AML-193 (cell line): ENCODE measurements around the gene CENPM.

Source experiments
- DNase-seq, 2 experiments: peaks; one replicate each; lab custom pipeline; 2025; lab: John Stamatoyannopoulos, UW

The CENPM gene, protein sequence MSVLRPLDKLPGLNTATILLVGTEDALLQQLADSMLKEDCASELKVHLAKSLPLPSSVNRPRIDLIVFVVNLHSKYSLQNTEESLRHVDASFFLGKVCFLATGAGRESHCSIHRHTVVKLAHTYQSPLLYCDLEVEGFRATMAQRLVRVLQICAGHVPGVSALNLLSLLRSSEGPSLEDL

DNA sequence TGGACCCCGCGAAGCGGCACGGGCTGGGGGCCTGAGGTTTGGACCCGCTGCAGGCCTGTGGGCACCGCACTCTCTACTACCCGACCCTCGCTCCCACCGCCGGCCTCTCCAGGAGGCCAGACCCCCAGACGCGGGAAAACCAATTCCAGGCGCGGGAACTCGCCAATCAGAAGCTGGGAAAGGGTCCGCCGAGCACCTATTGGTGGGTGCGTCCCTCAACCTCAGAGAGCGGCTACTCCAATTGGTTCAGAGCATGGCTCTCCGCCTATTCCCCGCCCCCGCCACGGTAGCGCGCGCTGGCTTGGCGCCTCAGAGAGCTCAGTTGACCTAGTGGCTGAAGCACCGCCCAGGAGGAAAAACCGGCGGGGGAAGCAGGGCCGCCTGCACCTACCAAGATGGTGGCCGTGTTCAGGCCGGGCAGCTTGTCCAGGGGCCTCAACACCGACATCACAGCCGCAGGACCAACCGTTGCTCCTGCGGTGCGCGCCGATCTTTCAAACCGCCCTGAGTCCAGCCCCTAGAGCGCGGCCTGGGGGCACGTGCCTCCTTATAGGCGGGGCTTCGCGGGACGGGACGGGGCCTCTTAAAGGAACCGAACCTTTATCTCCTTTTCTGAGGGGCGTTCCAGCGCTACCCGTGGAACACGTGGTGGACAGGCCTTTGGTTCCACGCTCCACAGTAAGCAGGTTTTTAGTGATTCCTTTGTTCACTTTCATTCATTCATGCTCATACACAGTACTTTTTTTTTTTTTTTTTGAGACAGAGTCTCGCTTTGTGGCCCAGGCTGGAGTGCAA is at the start of gene CENPM:
Gene CENPM, minus strand, starts transcription at position 524 of the 795 bp plus-strand sequence. Its CDS starts 76 bp downstream, at position 448.
- DNase-seq = peak; percentile 87 to 93

- no peak for DNase-seq
Observed at GRCh38 chr22:41995211-41995610, 48.3 kb upstream of the CENPM start.

DNA sequence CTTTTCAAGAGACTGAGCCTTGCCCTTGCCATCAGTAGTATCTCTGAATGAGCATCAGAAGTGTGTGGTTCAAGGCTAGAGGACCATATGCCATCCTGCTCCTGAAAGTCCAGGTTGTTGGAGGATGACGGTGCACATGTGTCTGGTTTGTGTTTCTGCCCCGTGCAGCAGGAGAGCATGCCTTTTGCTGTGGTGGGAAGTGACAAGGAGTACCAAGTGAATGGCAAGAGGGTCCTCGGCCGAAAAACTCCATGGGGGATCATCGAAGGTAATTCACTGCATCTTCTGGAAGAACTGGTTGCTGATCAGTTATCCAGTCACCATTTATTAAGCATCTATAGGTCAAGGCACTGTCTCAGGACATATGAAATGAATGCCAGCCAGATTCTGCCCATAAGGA is 45.5 kb upstream of the CENPM start:
- no peak for DNase-seq

- DNase-seq = no peak
Observed at GRCh38 chr22:41991111-41991510, 44.2 kb upstream of the CENPM start.

DNA sequence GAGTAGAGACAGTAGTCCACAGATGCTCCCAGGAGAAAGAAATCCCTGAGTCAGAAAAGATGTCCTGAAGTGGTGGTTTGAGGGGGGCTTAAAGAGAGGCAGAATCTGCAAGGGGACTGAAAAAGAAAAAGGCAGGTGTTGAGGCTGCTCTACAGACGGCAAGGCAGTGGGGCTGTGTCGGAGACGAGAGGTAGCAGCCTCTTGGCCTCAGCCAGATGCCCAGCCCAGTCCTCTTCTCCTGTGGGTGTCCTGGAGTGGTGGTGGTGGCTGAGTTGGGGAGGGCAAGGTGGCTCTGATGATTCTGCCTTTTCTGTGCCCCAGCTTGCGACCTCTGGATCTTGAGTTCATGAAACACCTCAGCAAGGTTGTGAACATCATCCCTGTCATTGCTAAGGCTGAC is 42.3 kb upstream of the CENPM start:
- DNase-seq = no peak

GRCh38 chr22:41987276-41987675 is 40.3 kb upstream of the CENPM start:
- no peak for DNase-seq

GRCh38 chr22:41983513-41984405 is 36.8 kb upstream of the CENPM start:
- peak; percentile 83 to 84 for DNase-seq

- no peak for DNase-seq
Observed at GRCh38 chr22:41982865-41983264, 35.9 kb upstream of the CENPM start.

DNA sequence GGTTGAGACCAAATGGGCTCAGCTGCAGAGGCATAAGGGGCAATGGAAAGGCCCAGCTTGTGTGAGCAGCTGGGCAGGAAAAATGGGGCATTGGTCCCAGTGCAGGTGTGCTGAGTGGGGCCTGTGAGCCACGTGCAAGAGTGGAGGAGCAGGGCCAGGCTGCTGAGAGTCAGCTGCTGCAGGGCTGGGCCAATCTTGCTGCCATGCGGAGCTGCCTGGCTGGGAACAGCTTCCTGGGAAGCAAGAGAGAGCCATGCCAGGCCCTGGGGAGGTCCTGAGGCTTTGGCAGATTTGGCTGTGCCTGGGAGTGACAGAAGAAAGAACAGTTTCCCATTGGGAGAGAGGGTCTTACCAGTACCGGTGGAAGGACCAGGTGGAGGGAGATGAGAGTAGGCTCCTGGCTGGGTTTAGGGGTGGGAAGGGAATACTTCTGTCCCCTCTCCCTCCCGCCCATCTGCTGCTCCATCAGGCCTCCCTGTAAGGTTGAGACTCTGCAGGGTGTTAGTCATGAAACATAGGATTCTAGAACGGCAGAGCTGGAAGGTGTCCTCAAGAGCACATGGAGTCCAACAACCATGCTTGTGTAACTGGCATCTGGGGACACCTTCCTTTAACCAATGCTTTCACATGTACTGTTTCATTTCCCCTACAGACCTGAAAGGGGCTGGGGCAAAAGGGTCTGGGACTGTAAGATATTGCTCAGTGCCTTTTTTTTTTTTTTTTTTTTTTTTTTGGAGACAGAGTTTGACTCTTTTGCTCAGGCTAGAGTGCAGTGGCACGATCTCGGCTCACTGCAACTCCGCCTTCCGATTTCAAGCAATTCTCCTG is 32.7 kb upstream of the CENPM start:
- no peak for DNase-seq

- no peak for DNase-seq
Observed at GRCh38 chr22:41978732-41979131, 31.8 kb upstream of the CENPM start.

GRCh38 chr22:41976961-41977566 is 30.1 kb upstream of the CENPM start:
- no peak for DNase-seq

DNA sequence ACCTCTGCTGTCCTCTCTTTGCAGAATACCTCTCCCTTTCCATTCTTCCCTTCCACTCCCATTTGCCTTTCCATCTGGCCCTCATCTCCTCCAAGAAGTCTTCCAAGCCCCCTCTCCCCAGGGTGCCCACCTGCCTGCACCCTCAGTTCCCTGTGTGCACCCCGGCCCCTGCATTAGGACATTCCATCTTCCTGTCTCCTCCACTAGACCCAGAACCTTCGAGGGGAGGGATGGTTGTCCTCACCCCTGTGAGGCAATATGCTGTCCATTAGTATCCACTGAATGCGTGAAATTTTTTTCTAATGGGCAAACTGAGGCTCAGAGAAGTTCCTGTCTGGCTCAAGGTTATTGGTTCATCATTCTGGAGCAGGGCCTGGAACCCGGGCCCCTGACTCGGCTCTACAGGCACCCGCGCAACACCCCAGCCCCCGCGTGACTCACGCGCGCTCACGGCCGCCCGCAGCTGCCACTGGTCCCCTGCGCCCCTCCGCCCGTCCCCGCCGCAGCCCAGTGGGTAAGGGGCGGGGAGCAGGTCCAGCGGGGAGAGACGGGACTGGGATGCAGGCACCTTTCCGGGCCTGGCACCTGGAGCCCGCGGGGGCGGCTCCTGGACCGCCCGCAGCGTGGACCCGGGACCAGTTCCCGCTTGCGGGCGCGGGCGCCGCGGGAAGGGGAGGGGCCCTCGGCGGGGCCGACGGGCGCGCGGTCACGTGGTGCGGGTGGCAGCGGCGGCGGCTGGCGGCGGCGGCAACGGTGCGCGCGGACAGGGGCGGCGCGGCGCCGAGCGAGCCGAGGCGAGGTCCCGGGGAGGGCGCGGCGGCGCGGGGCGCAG is 29.3 kb upstream of the CENPM start:
- DNase-seq = peak; percentile 6 to 31

DNA sequence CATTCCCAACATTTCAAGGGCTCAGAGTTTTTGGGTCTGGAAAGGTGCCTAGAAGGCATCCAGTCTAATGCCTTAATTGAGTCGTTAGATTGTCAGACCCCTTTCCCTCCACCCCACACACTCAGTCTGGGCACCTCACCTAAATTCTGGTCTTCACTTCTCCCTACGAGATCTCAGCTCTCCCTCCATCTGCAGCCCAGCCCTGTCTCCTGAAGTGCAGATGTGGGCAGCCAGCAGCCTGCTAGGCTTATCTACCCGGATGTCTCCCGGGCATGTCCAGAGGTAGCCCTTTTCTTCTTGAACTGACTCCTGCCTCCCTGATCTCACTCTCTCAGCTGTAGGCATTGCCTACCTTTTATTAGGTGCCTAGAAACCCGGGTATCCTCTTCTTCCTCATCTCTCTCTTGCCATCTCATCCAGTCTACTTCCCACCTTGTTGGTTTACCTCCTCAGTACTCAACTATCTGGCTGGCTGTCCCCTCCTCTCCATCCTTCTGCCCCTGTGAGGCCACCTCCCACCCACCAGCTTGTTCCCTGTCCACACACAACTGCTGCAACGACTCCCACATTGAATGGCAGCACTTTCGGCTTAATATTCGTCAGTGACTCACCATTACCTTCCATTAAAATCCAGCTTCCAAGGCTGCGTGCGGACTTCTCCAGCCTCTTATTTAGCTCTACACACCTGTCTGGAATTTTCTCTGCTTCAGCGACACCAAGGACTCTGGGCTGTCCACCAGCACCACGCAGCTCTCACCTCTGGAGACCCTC is 28.5 kb upstream of the CENPM start:
- no peak for DNase-seq

DNA sequence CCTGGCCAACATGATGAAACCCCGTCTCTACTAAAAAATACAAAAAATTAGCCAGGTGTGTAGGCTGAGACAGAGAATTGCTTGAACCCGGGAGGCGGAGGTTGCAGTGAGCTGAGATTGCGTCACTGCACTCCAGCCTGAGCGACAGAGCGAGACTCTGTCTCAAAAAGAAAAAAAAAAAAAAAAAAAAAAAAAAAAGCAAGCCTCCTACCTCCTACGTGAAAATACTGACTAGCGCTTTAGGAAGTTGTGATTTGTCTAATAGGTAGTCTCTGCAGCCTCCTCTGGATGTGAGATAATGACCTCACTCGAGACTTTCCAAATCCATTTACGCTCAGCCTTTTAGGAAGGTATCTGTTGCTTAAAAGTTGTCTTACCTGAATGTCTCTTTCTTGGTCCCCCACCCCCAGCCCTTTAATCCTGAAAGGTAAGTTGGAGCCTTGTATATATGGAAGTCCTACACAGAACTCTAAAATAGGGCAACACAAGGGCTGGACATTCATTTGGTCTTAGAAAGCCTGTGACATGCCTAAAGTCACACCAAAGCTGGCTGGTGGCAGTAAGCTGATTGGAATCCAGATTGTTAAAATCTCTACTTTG is 27.8 kb upstream of the CENPM start:
- no peak for DNase-seq

DNA sequence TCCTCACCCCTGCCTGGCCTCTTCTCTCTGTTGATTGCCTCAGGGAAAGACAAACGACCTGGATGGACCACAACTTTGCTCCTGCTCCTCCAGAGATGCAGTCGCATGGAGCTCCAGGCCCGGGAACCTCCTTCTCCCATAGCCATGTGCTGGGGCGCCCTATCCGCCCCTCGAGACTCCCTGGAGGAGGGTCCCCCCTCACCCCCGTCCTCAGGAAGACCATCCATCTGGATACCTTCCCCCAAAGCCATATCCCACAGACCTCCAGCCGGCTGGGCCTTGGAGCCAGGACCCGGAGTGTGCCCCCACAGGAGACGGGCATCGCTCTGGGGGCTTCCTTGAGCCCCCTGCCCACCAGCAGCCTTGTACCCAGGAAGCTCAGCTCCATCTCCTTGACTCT is 24.5 kb upstream of the CENPM start:
- DNase-seq = no peak

DNA sequence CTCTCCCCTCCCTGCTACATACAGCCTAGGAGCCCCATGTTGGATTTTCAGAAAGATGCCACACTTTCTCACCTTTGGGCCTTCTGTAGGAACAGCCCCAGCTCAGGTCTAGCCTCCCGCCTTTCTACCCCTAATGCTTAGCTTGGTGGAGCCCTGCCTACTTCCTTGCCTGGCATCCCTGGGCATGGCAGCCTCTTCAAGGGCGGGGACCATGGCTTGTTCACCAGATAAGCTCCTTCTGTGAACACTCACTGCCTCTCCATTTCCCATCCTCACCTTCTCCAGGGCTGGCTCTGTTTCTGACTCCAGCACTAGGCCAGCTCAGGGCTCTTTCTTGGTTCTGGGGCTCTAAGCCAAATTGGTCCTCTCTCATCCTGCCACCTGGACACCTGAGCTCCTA is 23.6 kb upstream of the CENPM start:
- no peak for DNase-seq

GRCh38 chr22:41969110-41969646 is 22.2 kb upstream of the CENPM start, which contains the start of gene SEPTIN3:
Gene SEPTIN3 (plus strand): TSS chr22:41969443. CDS start chr22:41971493, 2,050 bp downstream.
- no peak for DNase-seq

- no peak for DNase-seq
Observed at GRCh38 chr22:41968601-41969000, 21.6 kb upstream of the CENPM start.
